EH (cell line): ENCODE measurements around the gene ARHGAP40.

Experiments
- DNase-seq: peaks from one replicate; pipeline ENCODE4 v3.0.0-alpha.2; 2015; ENCODE audit warnings: low read depth

The ARHGAP40 gene

GRCh38 chr20:38617830-38618196, 16.2 kb downstream of the ARHGAP40 start:
- DNase-seq, result no peak

- no peak for DNase-seq
These were observed 18.8 kb downstream of the ARHGAP40 start for GRCh38 chr20:38620441-38620840.

- DNase-seq, result no peak
These were observed 21.5 kb downstream of the ARHGAP40 start for GRCh38 chr20:38623061-38623460.

- DNase-seq, result no peak
These were observed 22.5 kb downstream of the ARHGAP40 start for GRCh38 chr20:38624084-38624483.

GRCh38 chr20:38625896-38626295, 24.3 kb downstream of the ARHGAP40 start:
- DNase-seq, result no peak

- no peak for DNase-seq
These were observed 25.5 kb downstream of the ARHGAP40 start for GRCh38 chr20:38626921-38627659.

- DNase-seq, result no peak
These were observed 27.2 kb downstream of the ARHGAP40 start for GRCh38 chr20:38628580-38629470.

GRCh38 chr20:38629979-38630378, 28.4 kb downstream of the ARHGAP40 start:
- no peak for DNase-seq

- DNase-seq, result no peak
These were observed 29.1 kb downstream of the ARHGAP40 start for GRCh38 chr20:38630727-38631126.

GRCh38 chr20:38631155-38632022, 29.8 kb downstream of the ARHGAP40 start:
- no peak for DNase-seq

- DNase-seq, result peak; percentile 48
These were observed 32.0 kb downstream of the ARHGAP40 start for GRCh38 chr20:38633577-38634093.

- peak; percentile 18 for DNase-seq
These were observed 34.2 kb downstream of the ARHGAP40 start for GRCh38 chr20:38635721-38636288.

GRCh38 chr20:38640521-38640920, 38.9 kb downstream of the ARHGAP40 start:
- DNase-seq, result no peak

- DNase-seq, result no peak
These were observed 40.9 kb downstream of the ARHGAP40 start for GRCh38 chr20:38642498-38642897.

- no peak for DNase-seq
These were observed 43.1 kb downstream of the ARHGAP40 start for GRCh38 chr20:38644588-38645260.

GRCh38 chr20:38645351-38645750, 43.7 kb downstream of the ARHGAP40 start:
- no peak for DNase-seq

- peak; percentile 67 for DNase-seq
These were observed 44.6 kb downstream of the ARHGAP40 start for GRCh38 chr20:38645980-38646858.

GRCh38 chr20:38649275-38649891, 47.8 kb downstream of the ARHGAP40 start:
- DNase-seq, result peak; percentile 34

GRCh38 chr20:38650010-38650409, 48.4 kb downstream of the ARHGAP40 start:
- DNase-seq, result no peak

- no peak for DNase-seq
These were observed 49.5 kb downstream of the ARHGAP40 start for GRCh38 chr20:38651154-38651553.
